Stimulated activated CD4-positive, alpha-beta T cell treated with anti-CD3 and anti-CD28 coated beads, TNF-alpha, amount 100 ng/mL, for 1 hour (primary cell): ENCODE results near the gene ALG9.
A peak's percentile ranks its signal among the peaks of the same experiment; 100 is the strongest.

Experiments
- DNase-seq, 3 donors: peaks; one replicate each; pipeline ENCODE4 v3.0.0-alpha.2; 2020; ENCODE audit warnings: low read depth in 3 of 3, low spot score in 1 of 3

The ALG9 gene

GRCh38 chr11:111882202-111882601 is 10.8 kb upstream of the ALG9 start:
- no peak for DNase-seq

- DNase-seq: no peak
These were observed 8.2 kb upstream of the ALG9 start for GRCh38 chr11:111879637-111879960.

- peak; percentile 83 to 86 (median 84) for DNase-seq
These were observed 7.7 kb upstream of the ALG9 start, which contains the start of the genes CFAP68 and FDXACB1 for GRCh38 chr11:111878849-111879636. Gene CFAP68, plus strand, starts transcription at chr11:111879541. Its CDS starts 20 bp downstream, at chr11:111879561. Gene FDXACB1, minus strand, starts transcription at chr11:111879165. Its CDS starts 33 bp downstream, at chr11:111879132.

- DNase-seq: no peak
These were observed 7.0 kb upstream of the ALG9 start for GRCh38 chr11:111878385-111878848.

- no peak for DNase-seq
These were observed 346 bp upstream of the ALG9 start for GRCh38 chr11:111871693-111872161.

- no peak for DNase-seq
These were observed 877 bp downstream of the ALG9 start for GRCh38 chr11:111870522-111870885.

- DNase-seq: no peak
These were observed 1.3 kb downstream of the ALG9 start for GRCh38 chr11:111870113-111870512.

GRCh38 chr11:111860257-111860656 is 11.1 kb downstream of the ALG9 start:
- no peak for DNase-seq

GRCh38 chr11:111855506-111855905 is 15.9 kb downstream of the ALG9 start:
- DNase-seq: no peak

- no peak for DNase-seq
These were observed 19.3 kb downstream of the ALG9 start for GRCh38 chr11:111852103-111852502.

GRCh38 chr11:111851636-111852035 is 19.7 kb downstream of the ALG9 start:
- DNase-seq: no peak

- no peak for DNase-seq
These were observed 20.3 kb downstream of the ALG9 start for GRCh38 chr11:111851067-111851466.

GRCh38 chr11:111849631-111850030 is 21.8 kb downstream of the ALG9 start:
- DNase-seq: no peak

GRCh38 chr11:111846636-111847035 is 24.7 kb downstream of the ALG9 start:
- DNase-seq: no peak

GRCh38 chr11:111846063-111846462 is 25.3 kb downstream of the ALG9 start:
- no peak for DNase-seq

GRCh38 chr11:111845276-111846028 is 25.9 kb downstream of the ALG9 start:
- DNase-seq: no peak

GRCh38 chr11:111843661-111844060 is 27.7 kb downstream of the ALG9 start:
- no peak for DNase-seq

GRCh38 chr11:111841370-111842053 is 29.9 kb downstream of the ALG9 start:
- DNase-seq: peak; percentile 63 to 82 (median 70)

GRCh38 chr11:111840143-111840542 is 31.2 kb downstream of the ALG9 start:
- DNase-seq: no peak

- no peak for DNase-seq
These were observed 33.3 kb downstream of the ALG9 start for GRCh38 chr11:111838054-111838453.

GRCh38 chr11:111837366-111837891 is 34.0 kb downstream of the ALG9 start:
- DNase-seq: no peak
